B cell (primary cell): ENCODE data around the gene AFF1. TPM values are rescaled to one million over a fixed set of nuclear protein-coding genes. Genes with fewer than 3 reads are reported as not detected.
A peak's percentile ranks its signal among the peaks of the same experiment; 100 is the strongest.

Experiments
- ATAC-seq: fragments of 200-7000 bp; cut with Tn5 transposase; one replicate; pipeline ENCODE4 v1.10.0; 2021; ENCODE audit warnings: low read depth, mild to moderate bottlenecking, moderate number of reproducible peaks, moderate library complexity
- CTCF ChIA-PET: fragments of 350-600 bp; sonication (Branson Sonifier 250); formaldehyde crosslinking; loops from one replicate; lab custom pipeline; 2021; ENCODE audit warnings: antibody characterized with exemption, inconsistent platforms; lab: Charles Lee
- POLR2A ChIA-PET: fragments of 350-600 bp; sonication (Branson Sonifier 250); formaldehyde crosslinking; loops from one replicate; lab custom pipeline; 2021; ENCODE audit warnings: antibody characterized with exemption; lab: Charles Lee
- DNase-seq: peaks from one replicate; pipeline ENCODE4 v3.0.0; 2013
- H2AFZ ChIP-seq: 2 replicates; pipeline ENCODE4 v1.6.1; 2012; ENCODE audit warnings: mild to moderate bottlenecking, low read depth, low read length; ENCODE audit not compliant: insufficient read depth, poor library complexity, severe bottlenecking
- H3K27ac ChIP-seq, 2 donors: 1 replicate in 1 of 2; 2 replicates in 1 of 2; pipeline ENCODE4 v1.5.1; 2012 to 2013; ENCODE audit warnings: low read length in 2 of 2, mild to moderate bottlenecking in 2 of 2, moderate library complexity in 1 of 2
- H3K27me3 ChIP-seq, 4 experiments: fragments of 200-600 bp in 1 of 4; sonication (generic) in 1 of 4; replicated peaks in 1 of 4; 1 replicate in 2 of 4; 2 replicates in 2 of 4; pipeline versions ENCODE4 v1.6.1 to v1.7.0; 2013 to 2016; ENCODE audit warnings: low read length in 3 of 4, mild to moderate bottlenecking in 2 of 4, mixed read lengths in 1 of 4, moderate library complexity in 1 of 4; ENCODE audit not compliant: insufficient read depth in 4 of 4, control insufficient read depth in 3 of 4; ENCODE audit errors: control extremely low read depth in 1 of 4
- H3K36me3 ChIP-seq, 2 experiments: replicated peaks in 1 of 2; 1 replicate in 1 of 2; 2 replicates in 1 of 2; pipeline versions ENCODE4 v1.6.1 to v1.7.1; 2013; ENCODE audit warnings: low read length in 1 of 2; ENCODE audit not compliant: insufficient read depth in 2 of 2, control insufficient read depth in 1 of 2; ENCODE audit errors: control extremely low read depth in 1 of 2, extremely low read depth in 1 of 2
- H3K4me1 ChIP-seq, 2 donors: fragments of 200-600 bp in 1 of 2; sonication (generic) in 1 of 2; 1 replicate in 1 of 2; 2 replicates in 1 of 2; pipeline versions ENCODE4 v1.5.1 to v1.6.1; 2013 to 2017; ENCODE audit warnings: low read length in 2 of 2; ENCODE audit not compliant: control insufficient read depth in 2 of 2, insufficient read depth in 2 of 2
- H3K4me2 ChIP-seq: replicated peaks from 2 replicates; pipeline ENCODE3; 2012; ENCODE audit warnings: mild to moderate bottlenecking, low read depth, low read length; ENCODE audit not compliant: poor library complexity, severe bottlenecking
- H3K4me3 ChIP-seq, 5 experiments: fragments of 200-600 bp in 1 of 5; sonication (generic) in 1 of 5; 1 replicate in 3 of 5; 2 replicates in 2 of 5; pipeline versions ENCODE4 v1.5.1 to v1.7.0; 2011 to 2016; ENCODE audit warnings: low read length in 4 of 5, mild to moderate bottlenecking in 4 of 5, low read depth in 2 of 5, control low read depth in 1 of 5, moderate library complexity in 1 of 5; ENCODE audit not compliant: insufficient read depth in 1 of 5; ENCODE audit errors: control extremely low read depth in 1 of 5, extremely low read depth in 1 of 5
- H3K79me2 ChIP-seq: fragments of 200-600 bp; sonication (generic); one replicate; pipeline ENCODE4 v1.6.0; 2016; ENCODE audit warnings: low read length; ENCODE audit not compliant: control insufficient read depth, insufficient read depth
- H3K9ac ChIP-seq: fragments of 200-600 bp; sonication (generic); 2 replicates; pipeline ENCODE4 v1.6.1; 2017; ENCODE audit warnings: mild to moderate bottlenecking, low read length, moderate library complexity
- H3K9me3 ChIP-seq, 3 donors: one replicate each; pipeline versions ENCODE4 v1.6.1 to v1.7.1; 2013; ENCODE audit warnings: low read length in 2 of 3; ENCODE audit not compliant: control insufficient read depth in 2 of 3, insufficient read depth in 1 of 3; ENCODE audit errors: control extremely low read depth in 1 of 3
- H4K20me1 ChIP-seq: 2 replicates; pipeline ENCODE4 v1.6.0; 2012; ENCODE audit warnings: mild to moderate bottlenecking, low read length; ENCODE audit not compliant: insufficient read depth, control insufficient read depth, poor library complexity, severe bottlenecking
- H3K27ac Mint-ChIP-seq: one replicate; pipeline ENCODE4 v1.8.0; 2021; ENCODE audit warnings: mixed read lengths
- H3K27me3 Mint-ChIP-seq: one replicate; pipeline ENCODE4 v1.8.0; 2021; ENCODE audit warnings: mixed read lengths
- H3K4me1 Mint-ChIP-seq: one replicate; pipeline ENCODE4 v1.8.0; 2021; ENCODE audit warnings: mixed read lengths
- H3K4me3 Mint-ChIP-seq: one replicate; pipeline ENCODE4 v1.8.0; 2021; ENCODE audit warnings: mixed read lengths
- H3K9me3 Mint-ChIP-seq: one replicate; pipeline ENCODE4 v1.8.0; 2022; ENCODE audit warnings: mixed read lengths; ENCODE audit not compliant: insufficient read depth
- EZH2 ChIP-seq: IDR thresholded peaks from 2 replicates; pipeline ENCODE4 v1.6.1; 2012; ENCODE audit warnings: borderline replicate concordance, low read depth, mild to moderate bottlenecking, moderate library complexity, low read length; ENCODE audit not compliant: insufficient read depth, poor library complexity, severe bottlenecking
- WGBS: methylation state at CpG from one replicate; pipeline ENCODE4 v1.1.5; 2013; ENCODE audit warnings: missing lambda C conversion rate; ENCODE audit not compliant: insufficient coverage; 5-methylcytosine and 5-hydroxymethylcytosine counted together
- intact Hi-C: fragments of 100-400 bp; cut with micrococcal nuclease; formaldehyde crosslinking; loops from one replicate; pipeline ENCODE4 v1.10.0; 2022
- polyA plus RNA-seq: library from polyadenylated mRNA; depleted of rRNA; stranded (reverse); fragments of >200 nt; gene quantifications from 2 replicates; pipeline ENCODE4 v1.2.3, GENCODE V29; 2012
- total RNA-seq, 2 donors: library from RNA; stranded (reverse); fragments of 120-200 nt in 1 of 2; gene quantifications; 1 replicate in 1 of 2; 2 replicates in 1 of 2; pipeline versions ENCODE4 v1.2.3 to v1.2.4, GENCODE V29; 2013 to 2022
- TF ChIP-seq, protein P1 (sequence below): fragments of 200-600 bp; IDR thresholded peaks from one replicate; pipeline ENCODE4 v1.8.0; 2022; ENCODE audit warnings: antibody characterized with exemption, mild to moderate bottlenecking

Gene AFF1
- total and polyA plus RNA-seq, 2 donors (not counting 1 experiment from before 2014, with no cell fraction given): 15.3 to 135 TPM

DNA sequence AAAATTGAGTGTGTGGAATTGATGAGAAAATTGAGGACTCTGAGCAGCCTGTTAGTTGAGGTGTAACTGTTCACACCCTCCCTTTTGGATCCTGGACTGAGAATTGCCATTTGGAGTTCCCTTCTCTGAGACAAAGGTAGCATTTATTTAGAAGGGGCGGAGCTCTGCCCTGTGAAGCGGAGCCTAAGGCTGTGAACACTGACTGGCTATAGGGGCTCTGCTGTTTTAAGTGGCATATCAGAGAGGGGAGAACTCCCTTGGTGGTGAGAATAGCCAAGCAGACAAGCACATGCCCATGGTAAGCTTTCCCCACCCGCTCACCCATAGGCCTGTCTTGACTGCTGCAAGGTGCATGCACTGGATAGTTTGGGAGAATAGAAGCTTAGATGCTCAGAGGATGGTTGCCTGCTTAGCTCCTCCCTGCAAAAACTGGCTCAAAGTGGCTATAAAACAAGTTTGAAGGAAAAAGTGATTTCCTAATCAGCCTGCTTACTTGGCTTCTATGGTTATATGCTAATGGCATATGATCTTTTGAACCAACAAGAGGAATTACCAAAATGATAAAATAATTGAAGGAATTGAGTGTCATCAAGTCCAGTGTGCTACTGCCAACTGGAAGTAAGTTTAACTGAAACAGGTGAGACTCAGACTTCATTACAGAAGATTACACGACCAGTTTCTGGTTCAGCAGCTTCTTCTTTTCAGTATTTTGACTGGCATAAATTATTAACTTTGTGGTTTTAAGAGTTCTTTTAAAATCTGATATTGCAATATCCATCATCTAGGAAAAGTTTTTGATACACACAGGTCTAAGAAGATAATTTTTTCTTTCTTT lies 108.4 kb downstream of the AFF1 start:
- Mint-ChIP-seq H3K4me3 (no peak overlapping the region), H3K27ac (peak overlapping the region; percentile 29)
- peak; percentile 39 for ATAC-seq

More for the DNA sequence above, 108.4 kb downstream of the AFF1 start:
- Mint-ChIP-seq H3K9me3 (no peaks in the 10 kb centered on the region), H3K4me1 (peaks cover 44% of the 10 kb centered on the region), H3K27me3 (no peaks in the 10 kb centered on the region)
- 92% methylated on average over 3 of the region's 4 CpGs for WGBS
- no peak for DNase-seq
- H3K9me3 ChIP-seq: no peaks in the 10 kb centered on the region
- peak overlapping the region; percentile 4 for H3K4me2 ChIP-seq
- peaks cover 96% of the 10 kb centered on the region for H3K79me2 ChIP-seq
- peaks cover 39 to 46% of the 10 kb centered on the region in 2 donors for H3K4me1 ChIP-seq
- no peak overlapping the region for H3K9ac ChIP-seq
- intact Hi-C loops: no loop called here
- peaks cover 0 to 18% of the 10 kb centered on the region in 2 experiments for H3K36me3 ChIP-seq
- ChIA-PET CTCF (interaction anchor here (1.3 to 1.5 kb wide), 2 partner anchors 11 to 49 kb away, joined by 3 read pairs; no protein-coding TSS in a partner anchor), POLR2A (interaction anchor here (1.2 kb wide), 2 partner anchors 32 to 107 kb away, joined by 3 read pairs; no protein-coding TSS in a partner anchor)
- peaks cover 91% of the 10 kb centered on the region for H4K20me1 ChIP-seq
- no peaks in the 10 kb centered on the region for H3K27me3 ChIP-seq
- no peak overlapping the region for H2AFZ ChIP-seq
- H3K4me3 ChIP-seq: no peak overlapping the region
- H3K27ac ChIP-seq: peak overlapping the region in 1 of 2 donors; percentile 46
- no peak for TF ChIP-seq EZH2
- TF ChIP-seq, protein P1, sequence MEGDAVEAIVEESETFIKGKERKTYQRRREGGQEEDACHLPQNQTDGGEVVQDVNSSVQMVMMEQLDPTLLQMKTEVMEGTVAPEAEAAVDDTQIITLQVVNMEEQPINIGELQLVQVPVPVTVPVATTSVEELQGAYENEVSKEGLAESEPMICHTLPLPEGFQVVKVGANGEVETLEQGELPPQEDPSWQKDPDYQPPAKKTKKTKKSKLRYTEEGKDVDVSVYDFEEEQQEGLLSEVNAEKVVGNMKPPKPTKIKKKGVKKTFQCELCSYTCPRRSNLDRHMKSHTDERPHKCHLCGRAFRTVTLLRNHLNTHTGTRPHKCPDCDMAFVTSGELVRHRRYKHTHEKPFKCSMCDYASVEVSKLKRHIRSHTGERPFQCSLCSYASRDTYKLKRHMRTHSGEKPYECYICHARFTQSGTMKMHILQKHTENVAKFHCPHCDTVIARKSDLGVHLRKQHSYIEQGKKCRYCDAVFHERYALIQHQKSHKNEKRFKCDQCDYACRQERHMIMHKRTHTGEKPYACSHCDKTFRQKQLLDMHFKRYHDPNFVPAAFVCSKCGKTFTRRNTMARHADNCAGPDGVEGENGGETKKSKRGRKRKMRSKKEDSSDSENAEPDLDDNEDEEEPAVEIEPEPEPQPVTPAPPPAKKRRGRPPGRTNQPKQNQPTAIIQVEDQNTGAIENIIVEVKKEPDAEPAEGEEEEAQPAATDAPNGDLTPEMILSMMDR: no peak
